Testis (tissue), 2 donors: ENCODE data around the gene AP5Z1.

Experiments used
- CTCF ChIP-seq, 3 experiments: fragments of 450-650 bp in 2 of 3; fragments of 200-600 bp in 1 of 3; sonication (generic) in 1 of 3; IDR thresholded peaks; one replicate each; pipeline ENCODE4 v1.5.1; 2016 to 2019; ENCODE audit warnings: antibody characterized with exemption in 3 of 3, mild to moderate bottlenecking in 2 of 3, moderate library complexity in 1 of 3
- POLR2A ChIP-seq: fragments of 450-650 bp; IDR thresholded peaks from one replicate; pipeline ENCODE4 v1.6.1; 2017; ENCODE audit warnings: antibody characterized with exemption, mild to moderate bottlenecking, moderate library complexity

GRCh38 chr7:4824120-4824775 lies 48.8 kb downstream of the AP5Z1 start:
- TF ChIP-seq POLR2A (no peak), CTCF (IDR thresholded peaks at IDR 0.05) (no peak)
